Tibial nerve (tissue), 3 donors: ENCODE results near the gene TMEM222.

ENCODE experiments used
- CTCF ChIP-seq, 5 experiments: fragments of 200-600 bp in 3 of 5; fragments of 450-650 bp in 2 of 5; sonication (generic) in 3 of 5; IDR thresholded peaks; one replicate each; pipeline ENCODE4 v1.5.1; 2016 to 2019; ENCODE audit warnings: antibody characterized with exemption in 5 of 5, mild to moderate bottlenecking in 3 of 5, moderate library complexity in 2 of 5
- POLR2A ChIP-seq, 2 donors: fragments of 450-650 bp; IDR thresholded peaks; one replicate each; pipeline ENCODE4 v1.6.1; 2017; ENCODE audit warnings: antibody characterized with exemption in 2 of 2, mild to moderate bottlenecking in 2 of 2, moderate library complexity in 2 of 2

DNA sequence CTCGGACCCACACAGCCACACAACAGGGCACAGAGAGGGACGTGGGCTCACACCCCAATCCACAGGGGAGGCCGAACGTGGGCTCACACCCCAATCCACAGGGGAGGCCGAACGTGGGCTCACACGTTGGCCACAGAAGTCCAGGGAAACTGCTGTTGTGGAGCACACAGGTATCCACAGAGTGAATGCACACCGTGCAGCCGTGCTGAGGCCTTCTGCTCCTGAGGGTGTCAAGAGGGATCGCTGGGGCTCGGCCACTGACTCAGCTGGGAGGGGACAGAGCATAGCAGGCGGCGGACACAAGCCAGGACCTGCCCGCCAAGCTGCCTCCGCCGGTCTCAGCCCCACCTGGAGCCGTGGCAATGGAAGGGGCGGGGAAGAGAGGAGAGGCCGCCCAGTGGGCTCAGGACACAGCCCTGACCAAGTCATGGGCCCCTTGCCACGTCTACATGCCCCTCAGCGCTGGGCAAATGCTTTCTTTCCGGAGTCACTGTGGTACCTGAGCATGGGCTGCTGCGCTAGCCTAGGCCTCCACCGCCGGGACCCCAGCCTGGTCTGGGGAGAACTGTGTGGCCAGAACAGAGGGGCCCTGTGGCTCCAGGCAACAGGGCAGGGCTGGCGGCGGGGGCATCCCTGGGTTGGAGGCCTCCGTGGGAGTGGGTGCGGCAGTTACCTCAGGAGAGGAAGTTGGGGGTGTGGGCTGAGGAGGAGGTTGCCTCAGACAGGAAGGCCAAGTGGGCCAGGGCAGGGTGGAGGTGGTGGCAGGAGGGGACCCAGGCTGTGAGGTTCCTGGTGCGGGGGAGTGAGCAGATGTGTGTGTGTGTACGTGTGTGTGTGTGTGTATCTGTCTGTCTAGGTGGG lies 21.0 kb downstream of the TMEM222 start:
- TF ChIP-seq CTCF (IDR thresholded peaks at IDR 0.05): no peak
- TF ChIP-seq POLR2A (IDR thresholded peaks at IDR 0.05): no peak
